ENCODE data around the gene C12orf60.

GRCh38 chr12:14767617-14768016, 35.9 kb upstream of the C12orf60 start:
- TF ChIP-seq, protein P1, sequence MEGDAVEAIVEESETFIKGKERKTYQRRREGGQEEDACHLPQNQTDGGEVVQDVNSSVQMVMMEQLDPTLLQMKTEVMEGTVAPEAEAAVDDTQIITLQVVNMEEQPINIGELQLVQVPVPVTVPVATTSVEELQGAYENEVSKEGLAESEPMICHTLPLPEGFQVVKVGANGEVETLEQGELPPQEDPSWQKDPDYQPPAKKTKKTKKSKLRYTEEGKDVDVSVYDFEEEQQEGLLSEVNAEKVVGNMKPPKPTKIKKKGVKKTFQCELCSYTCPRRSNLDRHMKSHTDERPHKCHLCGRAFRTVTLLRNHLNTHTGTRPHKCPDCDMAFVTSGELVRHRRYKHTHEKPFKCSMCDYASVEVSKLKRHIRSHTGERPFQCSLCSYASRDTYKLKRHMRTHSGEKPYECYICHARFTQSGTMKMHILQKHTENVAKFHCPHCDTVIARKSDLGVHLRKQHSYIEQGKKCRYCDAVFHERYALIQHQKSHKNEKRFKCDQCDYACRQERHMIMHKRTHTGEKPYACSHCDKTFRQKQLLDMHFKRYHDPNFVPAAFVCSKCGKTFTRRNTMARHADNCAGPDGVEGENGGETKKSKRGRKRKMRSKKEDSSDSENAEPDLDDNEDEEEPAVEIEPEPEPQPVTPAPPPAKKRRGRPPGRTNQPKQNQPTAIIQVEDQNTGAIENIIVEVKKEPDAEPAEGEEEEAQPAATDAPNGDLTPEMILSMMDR (IDR thresholded peaks at IDR 0.05): no peak
- TF ChIP-seq POLR2A (IDR thresholded peaks at IDR 0.05): no peak
